Activated CD4-positive, alpha-beta T cell treated with anti-CD3 and anti-CD28 coated beads, Interleukin-2, amount 10 ng/mL, durations not matched to agents 7 days and 5 days (primary cell): ENCODE data around the gene ZDHHC1. TPM values are rescaled to one million over a fixed set of nuclear protein-coding genes. Genes with fewer than 3 reads are reported as not detected.
A peak's percentile ranks its signal among the peaks of the same experiment; 100 is the strongest.

Experiments used
- CTCF ChIA-PET: fragments of 350-600 bp; sonication (Branson Sonifier 250); formaldehyde crosslinking; loops from one replicate; lab custom pipeline; 2021; ENCODE audit warnings: antibody characterized with exemption; lab: Charles Lee
- POLR2A ChIA-PET: fragments of 350-600 bp; sonication (Branson Sonifier 250); formaldehyde crosslinking; loops from one replicate; lab custom pipeline; 2021; ENCODE audit warnings: antibody characterized with exemption; lab: Charles Lee
- DNase-seq: peaks from one replicate; pipeline ENCODE4 v3.0.0-alpha.2; 2020
- H3K27ac Mint-ChIP-seq: one replicate; pipeline ENCODE4 v1.8.0; 2021; ENCODE audit warnings: mild to moderate bottlenecking, moderate library complexity, mixed read lengths
- H3K27me3 Mint-ChIP-seq: one replicate; pipeline ENCODE4 v1.8.0; 2021; ENCODE audit warnings: mixed read lengths
- H3K36me3 Mint-ChIP-seq: one replicate; pipeline ENCODE4 v1.8.0; 2021; ENCODE audit warnings: low read depth, mixed read lengths
- H3K4me1 Mint-ChIP-seq: one replicate; pipeline ENCODE4 v1.8.0; 2021; ENCODE audit warnings: mixed read lengths
- H3K4me3 Mint-ChIP-seq: one replicate; pipeline ENCODE4 v1.8.0; 2021; ENCODE audit warnings: mild to moderate bottlenecking, moderate library complexity, mixed read lengths
- H3K9me3 Mint-ChIP-seq: one replicate; pipeline ENCODE4 v1.8.0; 2021; ENCODE audit warnings: mixed read lengths
- total RNA-seq, 2 experiments: library from RNA; stranded (reverse); gene quantifications; one replicate each; pipeline ENCODE4 v1.2.3, GENCODE V29; 2021

Gene ZDHHC1
- total RNA-seq, 2 experiments from 2014 or later = 0.22 to 0.29 TPM

DNA sequence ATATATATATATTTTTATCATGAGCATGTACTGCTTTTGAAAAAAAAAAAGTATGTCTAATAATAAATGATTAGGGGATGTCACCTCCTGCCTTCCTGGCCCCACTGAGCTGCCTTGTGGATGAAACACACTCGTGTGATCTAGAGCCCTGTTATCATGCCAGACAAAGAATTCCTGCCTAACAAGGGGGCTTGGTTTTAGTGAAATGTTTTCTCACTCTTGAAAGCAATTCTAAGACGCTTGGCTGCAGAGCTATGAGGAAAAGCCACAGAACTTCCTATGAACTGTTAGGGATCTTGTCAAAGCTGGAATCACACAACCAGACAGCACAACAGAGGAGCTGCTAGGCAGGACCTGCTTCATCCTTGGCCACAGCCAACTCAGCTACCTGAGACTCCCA, 4.0 kb downstream of the ZDHHC1 start:
- Mint-ChIP-seq H3K27me3 (peaks cover 25% of the 10 kb centered on the region), H3K4me3 (no peak overlapping the region), H3K4me1 (peaks cover 8% of the 10 kb centered on the region), H3K36me3 (no peaks in the 10 kb centered on the region), H3K9me3 (no peaks in the 10 kb centered on the region), H3K27ac (no peak overlapping the region)
- CTCF ChIA-PET = interaction anchor here (0.6 to 1.4 kb wide), 8 partner anchors 11 to 468 kb away, joined by 3 to 6 read pairs (median 3); partner anchors contain the start of gene ATP6V0D1
- POLR2A ChIA-PET = no interaction called here
- DNase-seq = no peak

DNA sequence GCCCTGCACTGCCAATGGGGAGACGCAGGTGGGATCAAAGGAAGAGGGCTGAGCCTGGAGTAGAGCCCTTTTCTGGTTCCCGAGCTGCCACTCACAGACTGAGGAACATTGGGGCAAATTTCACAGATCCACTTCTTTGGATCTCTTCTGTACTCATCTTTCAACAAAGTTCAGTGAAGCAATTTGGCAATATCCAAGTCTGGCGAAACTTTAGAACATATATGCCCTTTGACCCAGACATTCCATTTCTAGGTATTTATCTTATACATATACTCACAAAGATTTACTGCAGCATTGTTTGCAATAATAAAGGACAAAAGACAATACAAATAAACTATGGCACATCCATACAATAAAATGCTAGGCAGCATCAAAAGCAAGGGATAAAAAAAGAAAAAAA, 4.9 kb downstream of the ZDHHC1 start:
- POLR2A ChIA-PET = no interaction called here
- H3K4me3 Mint-ChIP-seq = no peak overlapping the region
- peaks cover 4% of the 10 kb centered on the region for H3K4me1 Mint-ChIP-seq
- no peaks in the 10 kb centered on the region for H3K36me3 Mint-ChIP-seq
- no peak overlapping the region for H3K27ac Mint-ChIP-seq
- peaks cover 18% of the 10 kb centered on the region for H3K27me3 Mint-ChIP-seq
- CTCF ChIA-PET = interaction anchor here (0.6 kb wide), 2 partner anchors 150 to 176 kb away, joined by 3 to 4 read pairs; no protein-coding TSS in a partner anchor
- DNase-seq = no peak
- no peaks in the 10 kb centered on the region for H3K9me3 Mint-ChIP-seq

GRCh38 chr16:67409631-67410030, 6.6 kb downstream of the ZDHHC1 start:
- Mint-ChIP-seq H3K27ac (no peak overlapping the region), H3K27me3 (peaks cover 13% of the 10 kb centered on the region), H3K36me3 (no peaks in the 10 kb centered on the region), H3K9me3 (no peaks in the 10 kb centered on the region), H3K4me1 (no peaks in the 10 kb centered on the region), H3K4me3 (no peak overlapping the region)
- ChIA-PET POLR2A (no interaction called here), CTCF (no interaction called here)
- no peak for DNase-seq

DNA sequence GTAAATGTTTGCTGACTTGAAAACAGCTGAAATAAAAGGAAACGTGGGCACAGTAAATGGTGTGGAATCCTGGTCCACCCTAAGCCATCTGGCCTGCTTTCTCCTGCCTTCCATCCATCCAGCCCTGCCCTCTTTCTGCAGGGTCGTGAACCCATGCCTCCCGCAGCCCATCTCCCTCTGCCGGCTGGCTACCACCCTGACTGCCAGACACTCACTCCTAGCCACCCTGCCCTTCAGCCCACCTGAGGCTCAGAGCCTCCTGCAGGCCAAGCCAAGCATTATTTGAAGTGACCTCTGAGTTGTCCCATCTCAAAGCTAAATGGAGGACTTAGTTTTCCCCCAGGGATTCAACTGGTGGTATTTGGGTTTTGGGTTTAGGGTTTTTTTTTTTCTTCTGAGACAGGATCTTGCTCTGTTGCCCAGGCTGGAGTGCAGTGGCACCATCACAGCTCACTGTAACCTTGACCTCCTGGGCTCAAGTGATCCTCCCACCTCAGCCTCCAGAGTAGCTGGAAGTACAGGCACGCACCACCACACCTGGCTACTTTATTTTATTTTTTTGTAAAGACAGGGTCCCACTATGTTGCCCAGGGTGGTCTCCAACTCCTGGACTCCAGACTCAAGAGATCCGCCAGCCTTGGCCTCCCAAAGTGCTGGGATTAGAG, 8.4 kb downstream of the ZDHHC1 start:
- Mint-ChIP-seq H3K27ac (peak overlapping the region; percentile 3), H3K27me3 (peaks cover 9% of the 10 kb centered on the region), H3K36me3 (no peaks in the 10 kb centered on the region), H3K9me3 (no peaks in the 10 kb centered on the region), H3K4me3 (no peak overlapping the region), H3K4me1 (no peaks in the 10 kb centered on the region)
- CTCF ChIA-PET = interaction anchor here (0.7 to 1.3 kb wide), 3 partner anchors 8 to 129 kb away, joined by 3 read pairs; no protein-coding TSS in a partner anchor
- POLR2A ChIA-PET = interaction anchor here (0.7 kb wide), 1 partner anchor 19 kb away, joined by 3 read pairs; no protein-coding TSS in a partner anchor
- DNase-seq = no peak

GRCh38 chr16:67407176-67407787, 9.0 kb downstream of the ZDHHC1 start:
- peaks cover 11% of the 10 kb centered on the region for H3K27me3 Mint-ChIP-seq
- no peaks in the 10 kb centered on the region for H3K9me3 Mint-ChIP-seq
- no peaks in the 10 kb centered on the region for H3K4me1 Mint-ChIP-seq
- POLR2A ChIA-PET = no interaction called here
- H3K36me3 Mint-ChIP-seq = no peaks in the 10 kb centered on the region
- no peak overlapping the region for H3K27ac Mint-ChIP-seq
- H3K4me3 Mint-ChIP-seq = no peak overlapping the region
- no peak for DNase-seq
- CTCF ChIA-PET = interaction anchor here (1.3 kb wide), 1 partner anchor 8 kb away, joined by 3 read pairs; no protein-coding TSS in a partner anchor

DNA sequence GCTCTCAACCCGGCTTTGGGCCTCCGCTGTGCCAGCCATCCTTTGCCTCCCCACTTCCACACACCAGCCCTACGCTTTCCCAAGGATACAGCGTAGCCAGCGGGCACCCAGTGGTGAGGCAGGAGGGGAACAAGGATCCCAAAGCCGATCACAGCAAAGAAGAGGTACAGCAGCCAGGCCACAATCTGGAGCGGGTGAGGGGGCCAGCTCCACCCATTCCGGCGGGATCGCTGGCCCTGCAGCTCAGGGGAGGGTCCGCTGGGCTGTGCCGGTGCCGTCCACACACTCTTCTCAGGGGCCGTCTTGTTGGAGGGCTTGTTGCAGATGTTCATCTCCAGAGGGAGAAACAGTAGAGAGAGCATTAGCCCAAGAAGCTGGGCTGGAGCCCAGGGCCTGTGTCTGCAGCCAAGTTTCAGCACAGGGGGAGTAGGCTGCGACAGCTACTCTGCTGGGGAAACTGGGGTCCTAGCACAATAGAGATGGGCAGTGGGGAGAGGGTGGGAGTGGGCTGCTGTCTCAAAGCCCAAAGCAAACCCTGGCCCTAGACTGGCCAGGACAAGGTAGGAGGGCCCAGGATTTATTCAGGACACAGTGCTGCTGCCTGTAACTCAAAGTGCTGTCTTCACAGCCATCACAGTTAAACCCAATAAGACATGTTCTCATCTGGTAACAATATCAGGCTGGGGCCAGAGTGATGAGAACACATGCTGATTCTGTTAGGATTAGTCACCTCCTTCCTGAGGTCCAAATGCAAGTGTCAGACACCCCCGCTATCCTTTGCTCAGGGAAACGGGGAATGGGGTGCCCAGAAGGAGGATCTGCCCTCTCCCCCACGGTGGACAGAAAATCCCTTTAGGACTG, 9.9 kb downstream of the ZDHHC1 start:
- no peaks in the 10 kb centered on the region for H3K36me3 Mint-ChIP-seq
- peaks cover 13% of the 10 kb centered on the region for H3K27me3 Mint-ChIP-seq
- no peaks in the 10 kb centered on the region for H3K4me1 Mint-ChIP-seq
- H3K9me3 Mint-ChIP-seq = no peaks in the 10 kb centered on the region
- CTCF ChIA-PET = interaction anchor here (1.1 kb wide), 1 partner anchor 22 kb away, joined by 5 read pairs; no protein-coding TSS in a partner anchor
- DNase-seq = no peak
- H3K4me3 Mint-ChIP-seq = no peak overlapping the region
- POLR2A ChIA-PET = no interaction called here
- H3K27ac Mint-ChIP-seq = no peak overlapping the region

DNA sequence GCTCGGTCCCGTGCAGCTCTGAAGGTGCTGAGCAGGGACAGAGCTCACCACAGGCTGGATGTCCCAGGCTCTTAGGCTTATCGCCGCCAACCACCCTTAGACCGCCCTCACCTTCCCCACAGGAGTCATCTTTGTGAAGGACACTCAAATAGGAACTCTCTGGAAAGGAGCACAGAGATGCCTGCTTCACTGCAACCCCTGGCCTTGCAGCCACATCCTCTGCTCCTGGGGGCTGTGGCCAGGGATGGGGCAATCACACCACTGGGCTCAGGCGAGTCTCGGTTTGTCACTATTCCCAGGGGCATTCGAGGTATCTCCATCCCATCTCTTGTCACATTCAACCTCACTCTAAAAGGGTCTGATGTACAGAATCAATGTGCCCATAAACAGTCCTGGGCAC, 10.9 kb downstream of the ZDHHC1 start:
- CTCF ChIA-PET = interaction anchor here (0.7 kb wide), 1 partner anchor 23 kb away, joined by 3 read pairs; no protein-coding TSS in a partner anchor
- no peaks in the 10 kb centered on the region for H3K36me3 Mint-ChIP-seq
- no peaks in the 10 kb centered on the region for H3K9me3 Mint-ChIP-seq
- DNase-seq = no peak
- no peaks in the 10 kb centered on the region for H3K4me1 Mint-ChIP-seq
- no peak overlapping the region for H3K27ac Mint-ChIP-seq
- no peak overlapping the region for H3K4me3 Mint-ChIP-seq
- POLR2A ChIA-PET = no interaction called here
- peaks cover 9% of the 10 kb centered on the region for H3K27me3 Mint-ChIP-seq

GRCh38 chr16:67404740-67405226, 11.5 kb downstream of the ZDHHC1 start:
- Mint-ChIP-seq H3K4me1 (no peaks in the 10 kb centered on the region), H3K27ac (no peak overlapping the region), H3K27me3 (peaks cover 9% of the 10 kb centered on the region), H3K36me3 (no peaks in the 10 kb centered on the region), H3K4me3 (no peak overlapping the region), H3K9me3 (no peaks in the 10 kb centered on the region)
- CTCF ChIA-PET = no interaction called here
- POLR2A ChIA-PET = no interaction called here
- no peak for DNase-seq

DNA sequence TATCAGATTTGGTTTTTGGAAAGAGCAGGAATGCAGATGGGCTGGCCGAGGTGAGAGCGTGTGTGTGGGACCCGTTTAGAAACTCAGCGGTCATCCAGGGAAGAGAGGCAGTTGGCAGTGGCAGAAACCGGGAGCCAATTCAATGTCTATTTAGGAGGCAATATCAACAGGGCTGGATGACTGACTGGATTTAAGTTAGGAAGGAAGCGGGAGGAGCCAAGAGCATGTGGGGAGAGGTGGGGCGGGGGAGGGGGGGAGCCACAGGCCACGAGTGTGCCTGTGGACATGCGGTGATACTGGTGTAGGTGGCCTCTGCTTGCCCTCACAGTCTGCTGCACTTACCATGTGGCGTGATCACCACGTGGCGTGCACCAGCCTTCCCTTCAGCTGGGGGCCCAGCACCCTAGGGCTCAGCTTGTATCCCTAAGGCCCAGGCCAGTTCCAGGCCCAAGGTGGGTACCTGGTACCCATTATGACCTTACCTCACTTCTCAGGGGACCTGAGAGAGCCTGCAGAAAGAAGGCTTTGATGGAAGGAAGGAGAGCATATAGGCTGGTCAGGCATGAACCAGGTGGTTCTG, 12.2 kb downstream of the ZDHHC1 start:
- ChIA-PET POLR2A (no interaction called here), CTCF (interaction anchor here (1.2 kb wide), 1 partner anchor 77 kb away, joined by 3 read pairs; the partner anchor contains the start of gene LRRC36)
- no peak overlapping the region for H3K4me3 Mint-ChIP-seq
- DNase-seq = no peak
- no peaks in the 10 kb centered on the region for H3K9me3 Mint-ChIP-seq
- no peaks in the 10 kb centered on the region for H3K4me1 Mint-ChIP-seq
- H3K27ac Mint-ChIP-seq = no peak overlapping the region
- no peaks in the 10 kb centered on the region for H3K36me3 Mint-ChIP-seq
- peaks cover 9% of the 10 kb centered on the region for H3K27me3 Mint-ChIP-seq

GRCh38 chr16:67400901-67401300, 15.4 kb downstream of the ZDHHC1 start:
- no peaks in the 10 kb centered on the region for H3K36me3 Mint-ChIP-seq
- no peak for DNase-seq
- no peaks in the 10 kb centered on the region for H3K9me3 Mint-ChIP-seq
- H3K4me1 Mint-ChIP-seq = no peaks in the 10 kb centered on the region
- ChIA-PET CTCF (interaction anchor here (0.6 to 1.2 kb wide), 2 partner anchors 11 to 26 kb away, joined by 3 to 4 read pairs; no protein-coding TSS in a partner anchor), POLR2A (no interaction called here)
- H3K27me3 Mint-ChIP-seq = peaks cover 7% of the 10 kb centered on the region
- H3K27ac Mint-ChIP-seq = no peak overlapping the region
- no peak overlapping the region for H3K4me3 Mint-ChIP-seq

GRCh38 chr16:67399749-67400704, 16.2 kb downstream of the ZDHHC1 start:
- CTCF ChIA-PET = interaction anchor here (0.6 to 1.7 kb wide), 21 partner anchors 8 to 447 kb away, joined by 3 to 8 read pairs (median 3); partner anchors contain the start of genes KCTD19 and LRRC36
- no peak overlapping the region for H3K4me3 Mint-ChIP-seq
- no peaks in the 10 kb centered on the region for H3K36me3 Mint-ChIP-seq
- POLR2A ChIA-PET = no interaction called here
- no peaks in the 10 kb centered on the region for H3K9me3 Mint-ChIP-seq
- H3K27me3 Mint-ChIP-seq = peaks cover 16% of the 10 kb centered on the region
- DNase-seq = no peak
- no peaks in the 10 kb centered on the region for H3K4me1 Mint-ChIP-seq
- no peak overlapping the region for H3K27ac Mint-ChIP-seq
